ENCODE results near the gene USP6NL. TPM values are rescaled to one million over a fixed set of nuclear protein-coding genes. Genes with fewer than 3 reads are reported as not detected.

The USP6NL gene
- total RNA-seq, 1 donor from 2014 or later = 23.2 TPM

GRCh38 chr10:11551104-11551503 lies 60.3 kb downstream of the USP6NL start:
- no peak for DNase-seq (ENCODE audit: low spot score)

- no peak for DNase-seq (ENCODE audit: low spot score)
Measured at GRCh38 chr10:11548768-11549099, 62.7 kb downstream of the USP6NL start.

GRCh38 chr10:11548065-11548767 lies 63.2 kb downstream of the USP6NL start:
- DNase-seq (ENCODE audit: low spot score) = no peak

GRCh38 chr10:11546581-11546980 lies 64.9 kb downstream of the USP6NL start:
- no peak for DNase-seq (ENCODE audit: low spot score)

- no peak for DNase-seq (ENCODE audit: low spot score)
Measured at GRCh38 chr10:11541296-11541695, 70.2 kb downstream of the USP6NL start.

GRCh38 chr10:11539191-11539868 lies 72.1 kb downstream of the USP6NL start:
- no peak for DNase-seq (ENCODE audit: low spot score)

- DNase-seq (ENCODE audit: low spot score) = no peak
Measured at GRCh38 chr10:11538834-11539190, 72.6 kb downstream of the USP6NL start.

GRCh38 chr10:11536228-11536627 lies 75.2 kb downstream of the USP6NL start:
- no peak for DNase-seq (ENCODE audit: low spot score)

GRCh38 chr10:11535346-11535959 lies 76.0 kb downstream of the USP6NL start:
- no peak for DNase-seq (ENCODE audit: low spot score)

- no peak for DNase-seq (ENCODE audit: low spot score)
Measured at GRCh38 chr10:11533328-11533781, 78.1 kb downstream of the USP6NL start.

GRCh38 chr10:11532306-11532705 lies 79.1 kb downstream of the USP6NL start:
- no peak for DNase-seq (ENCODE audit: low spot score)

GRCh38 chr10:11530806-11531205 lies 80.6 kb downstream of the USP6NL start:
- DNase-seq (ENCODE audit: low spot score) = no peak

GRCh38 chr10:11529276-11529903 lies 82.1 kb downstream of the USP6NL start:
- no peak for DNase-seq (ENCODE audit: low spot score)

GRCh38 chr10:11528286-11528685 lies 83.2 kb downstream of the USP6NL start:
- no peak for DNase-seq (ENCODE audit: low spot score)

GRCh38 chr10:11527691-11528255 lies 83.7 kb downstream of the USP6NL start:
- DNase-seq (ENCODE audit: low spot score) = no peak

GRCh38 chr10:11527068-11527467 lies 84.4 kb downstream of the USP6NL start:
- no peak for DNase-seq (ENCODE audit: low spot score)

- DNase-seq (ENCODE audit: low spot score) = no peak
Measured at GRCh38 chr10:11525503-11525902, 85.9 kb downstream of the USP6NL start.

- no peak for DNase-seq (ENCODE audit: low spot score)
Measured at GRCh38 chr10:11522821-11523245, 88.6 kb downstream of the USP6NL start.

- DNase-seq (ENCODE audit: low spot score) = no peak
Measured at GRCh38 chr10:11521860-11522259, 89.6 kb downstream of the USP6NL start.

- no peak for DNase-seq (ENCODE audit: low spot score)
Measured at GRCh38 chr10:11520892-11521291, 90.6 kb downstream of the USP6NL start.

- DNase-seq (ENCODE audit: low spot score) = no peak
Measured at GRCh38 chr10:11517150-11517549, 94.3 kb downstream of the USP6NL start.

- no peak for DNase-seq (ENCODE audit: low spot score)
Measured at GRCh38 chr10:11516431-11516746, 95.1 kb downstream of the USP6NL start.
